Measurements from ENCODE around the gene ERBIN.
A peak's percentile ranks its signal among the peaks of the same experiment; 100 is the strongest.
"Not testable (repeated sequence)": the region's sequence is repeated elsewhere in the genome, so short reads cannot be mapped to it uniquely, and the experiment has no call there.

ERBIN gene

DNA sequence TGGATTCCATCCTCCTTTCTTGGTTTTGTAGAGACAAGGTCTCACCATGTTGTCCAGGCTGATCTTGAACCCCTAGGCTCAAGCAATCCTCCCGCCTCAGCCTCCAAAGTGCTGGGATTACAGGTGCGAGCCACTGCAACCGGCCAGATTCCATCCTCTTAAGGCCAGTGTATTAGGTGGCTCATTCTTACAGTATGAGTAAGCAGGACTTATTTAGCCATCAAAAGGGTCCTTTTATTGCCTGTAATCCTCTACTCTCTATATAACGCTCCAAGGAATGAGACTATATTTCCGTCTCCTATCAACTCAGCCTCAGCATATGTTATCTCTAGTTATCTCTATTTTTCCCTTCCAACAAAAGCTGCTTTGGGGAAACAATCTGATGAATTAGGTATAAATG, 3.0 kb upstream of the ERBIN start:
- DNase-seq, result no peak

DNA sequence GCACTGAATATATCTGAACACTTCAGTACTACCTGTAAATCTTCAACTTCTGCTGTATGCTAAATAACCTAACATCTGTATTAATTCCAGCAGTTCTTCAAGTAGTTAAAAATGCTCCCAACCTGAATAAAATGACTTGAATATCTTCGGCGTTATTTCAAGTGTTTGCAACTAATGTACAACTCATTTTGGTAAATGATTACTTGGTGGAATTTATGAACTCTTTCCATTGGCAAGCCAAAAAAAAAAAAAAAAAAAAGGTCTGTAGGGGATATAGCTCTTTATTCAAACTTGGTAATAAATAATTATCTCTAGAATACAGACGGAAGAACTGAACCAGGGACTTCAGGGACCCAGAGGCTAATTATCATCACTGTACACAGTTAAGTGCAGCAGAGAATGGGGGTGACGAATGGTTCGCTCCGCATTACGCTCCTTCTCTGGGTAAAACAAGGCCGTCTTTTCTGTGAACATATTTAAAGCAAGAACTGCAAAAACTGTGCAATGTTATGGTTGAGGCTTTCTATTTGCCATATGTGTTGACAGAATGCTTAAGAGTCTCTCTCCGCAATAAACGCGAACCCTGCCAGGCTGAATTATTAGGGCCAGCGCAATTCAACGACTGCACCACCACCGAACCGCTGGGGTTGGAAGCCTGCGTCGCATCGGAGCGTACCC, 1.9 kb upstream of the ERBIN start:
- no peak for DNase-seq

DNA sequence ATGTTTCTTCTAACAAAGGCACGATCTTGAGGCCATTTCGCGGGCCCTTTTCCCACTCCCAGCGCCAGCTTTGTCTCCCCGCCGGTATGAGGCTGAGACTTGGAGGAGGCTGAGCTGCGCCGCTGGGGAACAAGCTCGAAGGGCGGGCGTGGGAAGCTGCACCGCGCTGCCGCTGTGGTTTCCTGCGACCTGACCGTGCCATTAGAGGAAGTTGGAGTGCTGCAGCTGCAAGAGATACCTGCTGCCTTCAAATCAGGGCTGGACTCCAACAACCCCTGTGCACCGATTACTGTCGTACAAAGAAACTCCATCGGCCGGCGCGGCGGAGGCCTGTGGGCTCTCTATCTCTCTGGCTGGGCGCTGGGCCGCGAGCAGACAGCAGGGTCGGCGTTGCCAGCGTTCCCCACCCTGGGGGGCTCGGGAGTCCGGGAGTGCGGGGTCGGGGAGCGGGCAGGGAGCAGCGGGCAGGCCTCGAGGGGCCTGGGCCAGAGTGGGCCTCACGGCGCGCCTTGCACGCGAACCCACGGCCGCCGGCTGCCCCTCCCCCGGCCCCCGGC, 1.3 kb upstream of the ERBIN start:
- DNase-seq, result peak; percentile 80

DNA sequence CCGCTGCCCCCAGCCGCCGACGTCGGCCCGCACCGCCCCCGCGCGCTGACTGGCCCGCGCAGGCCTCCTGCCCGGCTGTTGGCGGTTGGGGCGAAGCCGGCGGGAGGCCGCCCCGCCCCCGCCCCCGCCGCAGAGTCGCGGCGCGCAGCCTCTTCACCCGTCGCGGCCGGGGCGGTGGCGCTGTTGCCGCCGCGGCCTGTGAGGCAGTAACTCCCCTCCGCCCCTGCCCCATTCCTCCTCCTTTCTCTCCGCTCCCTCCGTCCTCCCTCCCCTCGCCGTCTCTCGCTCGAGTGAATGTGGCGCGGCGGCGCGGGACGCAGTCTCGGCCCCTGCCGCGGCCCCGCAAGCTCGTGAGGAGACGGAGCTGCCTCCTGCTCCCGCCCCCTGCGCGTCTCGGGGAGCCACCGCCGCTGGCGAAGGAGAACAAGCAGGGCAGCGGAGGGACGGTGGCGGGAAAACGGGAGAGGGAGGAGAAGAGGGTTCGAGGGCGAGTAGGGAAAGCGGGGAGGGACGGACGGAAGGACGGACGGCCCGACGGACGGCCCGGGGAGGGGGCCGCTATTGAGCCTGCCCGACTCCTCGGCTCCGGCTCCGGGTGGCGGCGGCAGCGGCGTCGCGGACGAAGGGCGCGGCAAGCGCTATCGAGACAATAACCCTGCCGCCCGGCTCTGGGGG, 637 bp upstream of the ERBIN start:
- DNase-seq, result peak; percentile 79

DNA sequence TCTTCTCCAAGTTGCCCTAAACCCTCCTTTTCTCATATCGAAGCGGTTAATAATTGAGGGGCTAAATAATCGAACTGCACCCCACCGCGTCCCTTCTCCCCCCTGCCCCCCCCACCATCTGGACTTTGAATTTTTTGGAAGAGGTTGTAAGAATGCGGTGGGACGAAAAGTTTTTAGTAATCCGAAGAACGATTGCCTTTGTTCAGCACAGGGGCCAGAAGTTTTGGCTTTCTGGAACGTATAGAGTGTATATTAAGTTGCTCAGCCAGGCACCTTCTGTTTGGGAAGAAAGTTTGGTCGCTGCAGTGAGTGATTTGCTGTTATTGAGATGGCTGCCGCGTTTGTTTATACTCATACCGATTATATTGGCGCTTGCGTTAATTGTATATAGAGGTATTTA, 518 bp downstream of the ERBIN start:
- DNase-seq, result peak; percentile 17

DNA sequence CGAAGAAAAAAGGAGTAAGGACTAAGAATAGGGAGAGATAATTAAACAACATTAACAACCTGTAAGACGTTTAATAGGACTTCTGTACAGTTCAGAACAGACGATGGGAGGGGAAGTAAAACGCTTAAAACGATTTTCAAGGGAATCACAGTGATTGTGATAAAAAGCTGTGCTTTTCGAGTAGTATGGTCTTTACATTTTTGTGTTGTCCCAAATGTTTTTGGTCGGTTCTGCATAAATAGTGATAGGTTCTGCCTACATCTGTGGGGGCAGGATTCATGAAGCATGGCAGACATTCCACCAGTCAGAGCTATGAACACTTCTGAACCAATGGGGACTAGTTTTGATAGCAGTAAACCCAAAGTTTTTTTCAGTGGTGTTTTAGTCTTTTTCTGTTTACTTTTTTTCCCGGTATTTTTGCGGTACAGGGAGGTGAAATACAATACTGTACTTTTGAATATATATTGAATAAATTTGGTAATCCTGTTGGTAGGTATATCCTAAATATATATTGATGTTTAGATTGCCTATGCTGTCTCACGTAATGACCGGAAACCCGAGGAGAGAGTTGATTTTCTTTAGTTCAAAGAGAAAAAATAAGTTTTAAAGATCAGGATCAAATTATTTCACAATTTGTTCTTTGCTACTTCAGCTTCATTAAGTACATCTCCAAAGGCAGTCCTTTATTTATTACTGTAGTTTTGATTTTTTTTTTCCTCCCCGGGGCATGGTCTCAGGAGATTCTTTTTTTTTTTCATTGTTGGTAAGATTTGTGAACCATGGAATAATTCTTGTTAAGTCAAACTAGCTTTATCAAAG, 1.3 kb downstream of the ERBIN start:
- peak; percentile 33 for DNase-seq

DNA sequence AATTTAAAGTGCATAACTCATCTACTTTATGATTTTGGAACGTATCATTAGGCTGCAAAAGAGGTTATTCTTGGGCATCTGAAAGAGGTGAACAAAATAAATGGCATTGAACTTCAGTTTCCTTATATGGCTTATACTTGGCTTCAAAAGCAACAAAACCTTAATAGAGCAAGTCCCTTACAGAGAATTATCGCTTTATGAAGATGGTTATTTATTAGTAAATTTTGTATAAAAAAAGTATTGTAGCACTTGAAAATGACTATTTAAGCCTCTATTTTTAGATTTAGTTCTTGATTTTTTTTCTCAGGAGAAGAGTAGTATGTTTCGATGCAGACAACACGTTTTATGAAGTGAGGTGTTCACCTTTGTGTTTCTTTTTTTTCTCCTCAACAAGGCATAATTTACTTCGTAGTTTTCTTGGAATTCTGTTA, 2.0 kb downstream of the ERBIN start:
- no peak for DNase-seq

DNA sequence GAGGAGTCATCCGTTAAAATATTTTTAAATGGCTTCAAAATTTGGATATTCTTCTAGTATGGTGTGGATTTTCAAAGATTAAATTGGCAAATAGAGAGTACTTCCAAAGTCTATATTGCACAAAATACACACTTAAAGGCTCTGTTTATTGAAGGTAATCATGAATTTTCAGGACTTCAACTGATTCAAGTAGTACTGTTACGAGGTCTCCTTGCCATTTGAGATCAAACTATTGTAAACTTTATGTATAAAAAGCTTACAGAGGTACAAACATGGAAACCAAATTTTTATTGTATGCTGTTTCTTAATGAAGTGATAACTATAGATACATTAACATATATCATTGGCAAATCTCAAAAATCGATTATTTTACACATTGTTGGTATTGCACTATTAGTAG, 2.5 kb downstream of the ERBIN start:
- no peak for DNase-seq

DNA sequence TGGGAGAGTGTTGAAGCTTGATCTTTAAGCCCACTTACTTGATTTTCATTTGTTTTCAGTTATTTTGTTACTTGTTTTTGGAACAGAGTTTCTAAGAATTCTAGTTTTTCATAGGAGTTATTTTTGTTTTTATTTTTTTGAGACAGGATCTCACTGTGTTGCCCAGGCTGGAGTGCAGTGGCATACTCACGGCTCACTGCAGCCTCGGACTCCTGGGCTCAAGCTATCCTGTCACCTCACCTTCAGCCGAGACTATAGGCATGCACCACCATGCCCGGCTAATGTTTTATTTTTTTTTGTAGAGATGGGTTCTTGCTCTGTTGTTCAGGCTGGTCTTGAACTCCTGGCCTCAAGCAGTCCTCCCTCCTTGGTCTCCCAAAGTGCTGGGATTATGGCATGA, 6.3 kb downstream of the ERBIN start:
- DNase-seq, result no peak

DNA sequence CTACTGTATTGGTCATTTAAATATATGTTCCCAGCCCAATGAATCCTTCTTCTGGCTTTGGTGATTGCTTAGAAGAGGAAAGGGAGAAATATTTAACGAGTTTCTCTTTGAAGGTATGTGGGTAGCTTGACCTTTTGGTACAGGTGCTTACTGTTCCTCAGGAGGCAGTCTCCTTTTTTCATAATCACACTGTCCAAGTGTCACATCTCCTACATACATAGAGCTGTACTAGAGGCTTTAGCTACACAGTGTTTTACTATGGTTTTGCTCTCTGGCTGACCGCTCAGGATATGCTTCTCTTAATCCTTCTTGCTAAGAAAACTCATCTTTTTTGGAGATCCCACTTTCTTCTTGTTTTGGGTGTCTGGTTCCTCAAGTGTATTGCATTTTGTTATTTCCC, 6.9 kb downstream of the ERBIN start:
- DNase-seq, result no peak

DNA sequence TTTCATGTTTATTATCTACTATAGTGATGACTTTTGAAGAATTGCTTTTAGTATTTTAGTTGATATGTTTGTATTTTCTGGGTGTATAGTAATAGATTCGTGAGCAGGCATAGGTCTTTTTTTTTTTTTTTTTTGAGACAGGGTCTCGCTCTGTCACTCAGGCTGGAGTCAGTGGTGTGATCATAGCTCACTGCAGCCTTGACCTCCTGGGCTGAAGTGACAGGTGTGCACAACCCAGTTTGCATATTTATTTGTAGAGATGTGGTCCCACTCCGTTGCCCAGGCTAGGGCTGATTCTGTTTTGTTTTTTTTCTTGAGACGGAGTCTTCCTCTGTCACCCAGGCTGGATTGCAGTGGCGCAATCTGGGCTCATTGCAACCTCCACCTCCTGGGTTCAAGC, 11.9 kb downstream of the ERBIN start:
- DNase-seq, result no peak

DNA sequence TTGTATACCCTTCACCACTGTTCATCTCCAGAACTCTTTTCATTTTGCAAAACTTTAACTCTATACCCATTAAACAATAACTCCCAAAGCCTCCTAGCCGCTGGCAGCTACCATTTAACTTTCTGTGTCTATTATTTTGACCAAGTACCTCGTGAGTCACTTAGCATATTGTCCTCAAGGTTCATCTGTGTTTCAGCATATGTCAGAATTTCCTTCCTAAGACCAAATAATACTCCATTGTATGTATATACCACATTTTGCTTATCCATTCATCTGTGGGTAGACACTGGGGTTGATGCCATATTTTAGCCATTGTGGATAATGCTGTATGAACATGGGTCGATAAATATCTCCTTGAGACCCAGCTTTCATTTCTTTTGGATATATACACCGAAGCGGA, 17.4 kb downstream of the ERBIN start:
- DNase-seq, result no peak

DNA sequence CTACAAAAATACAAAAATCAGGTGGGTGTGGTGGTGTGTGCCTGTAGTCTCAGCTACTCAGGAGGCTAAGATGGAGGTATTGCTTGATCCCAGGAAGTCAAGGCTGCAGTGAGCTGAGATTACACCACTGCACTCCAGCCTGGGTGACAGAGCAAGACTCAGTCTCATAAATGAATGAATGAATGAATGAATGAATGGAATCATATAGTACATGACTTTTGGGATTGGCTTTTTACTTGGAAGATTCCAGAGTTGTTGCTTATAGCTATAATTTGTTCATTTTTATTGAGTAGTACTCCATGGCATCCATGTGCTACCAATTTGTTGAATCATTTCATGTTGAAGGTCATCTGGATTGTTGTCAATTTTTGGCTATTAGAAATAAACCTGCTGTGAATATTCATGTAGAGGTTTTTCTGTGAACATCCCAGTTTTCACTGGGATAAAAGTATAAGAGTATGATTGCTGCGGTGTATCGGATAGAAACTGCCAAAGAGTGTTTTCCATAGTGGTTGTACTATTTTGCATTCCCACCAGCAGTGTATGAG, 19.9 kb downstream of the ERBIN start:
- no peak for DNase-seq

DNA sequence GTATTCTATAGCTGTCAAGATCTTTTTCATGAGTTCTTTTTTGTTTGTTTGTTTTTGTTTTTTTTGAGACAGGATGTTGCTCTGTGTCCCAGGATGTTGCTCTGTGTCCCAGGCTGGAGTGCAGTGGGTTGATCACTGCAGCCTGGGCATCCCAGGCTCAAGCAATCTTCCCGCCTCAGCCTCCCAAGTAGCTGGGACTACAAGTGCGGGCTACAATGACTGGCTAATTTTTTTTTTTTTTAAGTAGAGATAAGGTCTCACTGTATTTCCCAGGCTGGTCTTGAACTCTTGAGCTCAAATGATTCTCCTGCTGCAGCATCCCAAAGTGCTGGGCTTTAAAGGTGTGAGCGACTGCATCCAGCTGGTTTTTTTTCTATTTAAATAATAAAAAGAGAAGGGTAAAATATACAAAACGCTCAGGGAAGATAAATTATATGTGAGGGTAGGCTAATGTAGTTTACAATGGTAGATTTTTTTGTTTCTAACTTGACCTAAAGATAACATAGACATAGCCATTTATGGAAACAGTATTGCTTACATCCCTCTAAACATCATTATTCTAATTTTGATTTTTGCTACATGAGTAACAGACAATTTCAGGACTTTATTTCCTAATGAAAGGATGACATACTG, 21.9 kb downstream of the ERBIN start:
- DNase-seq, result no peak

DNA sequence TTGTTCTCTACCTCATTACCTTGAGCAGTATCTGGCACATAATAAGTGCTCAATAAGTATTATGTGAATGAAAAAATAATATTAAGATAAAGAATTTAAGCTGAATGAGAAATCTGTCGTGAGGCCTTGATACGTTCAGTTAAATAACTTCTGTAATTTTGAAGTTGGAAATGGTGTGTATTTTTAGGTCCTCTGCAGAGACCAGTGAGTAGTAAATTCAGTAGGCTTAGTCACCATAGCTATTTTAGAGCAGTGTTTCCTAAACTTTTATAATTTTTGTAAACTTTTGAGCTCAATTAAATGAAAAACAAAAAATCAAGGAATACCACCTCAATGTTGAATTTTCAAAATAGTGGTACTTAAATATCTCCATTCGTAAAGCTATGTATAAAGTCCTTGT, 25.0 kb downstream of the ERBIN start:
- no peak for DNase-seq

DNA sequence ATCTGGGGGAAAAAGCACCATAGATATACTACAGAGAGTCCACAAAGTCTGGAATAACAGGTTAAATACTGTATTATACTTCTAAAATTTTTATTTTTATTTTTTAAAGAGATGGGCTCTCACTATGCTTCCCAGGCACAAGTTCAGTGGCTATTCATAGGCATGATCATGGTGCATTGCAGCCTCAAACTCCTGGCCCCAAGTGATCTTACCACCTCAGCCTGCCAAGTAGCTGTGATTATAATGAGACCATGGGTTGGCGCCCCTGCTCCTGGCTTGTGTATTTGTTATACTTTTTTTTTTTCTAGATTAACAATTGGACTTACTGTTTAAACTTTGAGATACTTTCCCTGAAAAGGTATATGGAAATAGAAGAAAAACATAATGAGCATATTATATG, 25.9 kb downstream of the ERBIN start:
- no peak for DNase-seq

DNA sequence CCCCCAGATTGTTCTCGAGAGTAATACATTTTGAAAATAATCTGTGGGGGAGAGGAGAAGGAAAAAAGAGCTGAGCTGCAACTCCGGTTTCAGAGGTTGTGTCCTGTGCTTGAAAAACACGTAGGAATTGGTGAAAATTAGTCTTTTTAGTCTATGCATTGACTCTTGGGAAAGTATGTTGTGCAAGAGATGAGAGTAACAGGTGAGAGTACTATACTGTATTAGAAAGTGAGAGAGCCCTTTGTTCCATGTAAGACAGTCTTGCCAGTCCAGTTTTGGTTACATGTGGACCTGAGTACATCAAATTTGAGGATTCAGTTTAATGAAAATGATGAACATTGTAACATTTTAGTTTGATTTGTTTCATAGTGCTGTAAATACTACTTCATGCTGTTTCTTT, 27.8 kb downstream of the ERBIN start:
- DNase-seq, result no peak

DNA sequence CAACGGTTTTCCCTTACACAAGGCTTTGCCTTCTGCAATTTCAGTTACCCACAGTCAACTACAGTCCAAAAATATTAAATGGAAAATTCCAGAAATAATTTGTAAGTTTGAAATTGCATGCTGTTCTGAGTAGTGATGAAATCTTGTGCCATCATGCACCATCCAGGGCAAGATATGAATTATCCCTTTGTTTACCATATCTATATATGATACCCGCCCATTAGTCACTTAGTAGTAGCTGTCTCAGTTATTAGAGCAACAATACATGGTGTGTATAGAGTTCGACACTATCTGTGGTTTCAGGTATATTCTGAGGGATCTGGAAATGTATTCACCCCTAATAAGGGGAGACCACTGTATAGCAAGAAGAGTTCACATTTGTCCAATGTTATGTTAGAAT, 29.4 kb downstream of the ERBIN start:
- DNase-seq, result no peak

DNA sequence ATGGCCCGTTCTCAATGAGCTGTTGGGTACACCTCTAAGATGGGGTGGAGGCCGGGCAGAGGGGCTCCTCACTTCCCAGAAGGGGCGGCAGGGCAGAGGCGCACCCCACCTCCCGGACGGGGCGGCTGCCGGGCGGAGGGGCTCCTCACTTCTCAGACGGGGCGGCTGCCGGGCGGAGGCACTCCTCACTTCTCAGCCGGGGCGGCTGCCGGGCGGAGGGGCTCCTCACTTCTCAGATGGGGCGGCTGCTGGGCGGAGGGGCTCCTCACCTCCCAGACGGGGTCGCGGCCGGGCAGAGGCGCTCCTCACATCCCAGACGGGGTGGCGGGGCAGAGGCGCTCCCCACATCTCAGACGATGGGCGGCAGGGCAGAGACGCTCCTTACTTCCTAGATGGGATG, 31.3 kb downstream of the ERBIN start:
- not testable (repeated sequence) for DNase-seq

DNA sequence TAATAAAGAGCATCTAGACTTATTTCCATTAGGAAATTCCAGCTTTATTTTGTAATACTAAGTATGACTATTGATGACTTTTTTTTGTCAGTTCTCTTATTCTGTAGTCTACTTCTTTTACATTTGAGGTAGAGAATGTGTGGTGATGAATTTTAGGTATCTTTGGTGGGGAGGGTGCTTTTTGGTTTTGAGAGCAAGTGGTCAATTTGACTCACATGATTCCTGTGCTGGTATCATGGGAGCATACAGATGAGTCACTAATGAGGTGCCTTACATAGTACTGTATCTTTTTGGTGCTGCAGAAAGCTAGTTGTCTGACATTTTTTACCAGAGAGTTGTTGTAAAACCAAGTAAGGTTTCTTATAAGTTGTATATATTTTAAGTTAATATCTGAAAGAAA, 35.3 kb downstream of the ERBIN start:
- peak; percentile 13 for DNase-seq

DNA sequence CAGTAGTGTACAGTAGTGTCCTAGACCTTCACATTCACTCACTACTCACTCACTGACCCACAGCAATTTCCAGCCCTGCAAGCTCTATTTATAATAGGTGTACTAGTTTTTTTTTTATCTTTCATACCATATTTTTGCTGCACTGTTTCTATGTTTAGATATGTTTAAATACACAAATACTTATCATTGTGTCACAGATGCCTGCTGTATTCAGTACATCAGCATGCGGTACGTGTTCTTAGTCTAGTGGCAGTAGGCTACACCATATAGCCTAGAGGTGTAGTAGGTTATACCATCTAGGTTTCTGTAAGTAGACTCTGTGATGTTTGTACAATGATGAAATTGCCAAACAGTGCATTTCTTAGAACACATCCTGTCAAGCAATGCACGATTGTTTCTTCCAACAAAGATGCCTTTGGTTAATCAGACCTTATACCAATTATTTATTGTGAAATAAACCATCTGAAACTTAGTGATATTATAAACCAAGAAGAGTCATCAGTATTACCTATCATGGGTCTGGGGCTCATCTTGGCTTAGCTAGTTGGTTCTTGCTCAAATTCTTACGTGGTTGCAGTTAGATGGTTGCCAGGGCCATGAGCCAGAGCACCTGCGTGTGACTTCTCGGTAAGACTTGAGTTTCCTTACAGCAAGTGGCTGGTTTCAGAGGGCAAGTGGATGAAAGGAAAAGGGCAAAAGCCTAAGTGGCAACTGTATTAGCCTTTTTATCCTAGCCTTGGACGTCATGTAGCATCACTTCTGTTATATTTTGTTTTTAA, 41.1 kb downstream of the ERBIN start:
- DNase-seq, result no peak
